Measurements from ENCODE around the gene PDAP1. TPM values are rescaled to one million over a fixed set of nuclear protein-coding genes. Genes with fewer than 3 reads are reported as not detected.

PDAP1 gene
- total RNA-seq, 1 experiment from 2014 or later = 180 TPM

- no peak overlapping the region for H3K4me2 ChIP-seq
- intact Hi-C loops (cut with micrococcal nuclease; ENCODE audit: unreplicated experiment) = no loop called here
- H2AFZ ChIP-seq = no peak overlapping the region
- peaks cover 10% of the 10 kb centered on the region for H3K36me3 ChIP-seq (ENCODE audit: low read depth)
- H3K27me3 ChIP-seq (ENCODE audit: insufficient read depth, low read depth) = no peaks in the 10 kb centered on the region
- H3K9me2 ChIP-seq (ENCODE audit: insufficient read depth) = no peaks in the 10 kb centered on the region
- no TSS peak for BruUV-seq (replicated peaks)
- no peak overlapping the region for H3K27ac ChIP-seq
- TF ChIP-seq EZH2 (IDR thresholded peaks at IDR 0.05; ENCODE audit: low read depth) (no peak), CTCF (conservative IDR thresholded peaks at IDR 0.05) (no peak)
- no peaks in the 10 kb centered on the region for H3K4me1 ChIP-seq (replicated peaks; ENCODE audit: insufficient read depth)
- POLR2A ChIA-PET (ENCODE audit: unreplicated experiment) = no interaction called here
- peaks cover 13% of the 10 kb centered on the region for H4K20me1 ChIP-seq (ENCODE audit: insufficient read depth)
- peaks cover 8% of the 10 kb centered on the region; the same call in 1 of the 2 replicates for H3F3A ChIP-seq (ENCODE audit: insufficient read depth, low read depth)
- CTCF ChIA-PET = no interaction called here
- no peaks in the 10 kb centered on the region for H3K79me2 ChIP-seq (ENCODE audit: low read depth)
- no peaks in the 10 kb centered on the region for H3K9me3 ChIP-seq (ENCODE audit: insufficient read depth, low read depth)
- H3K4me3 ChIP-seq = no peak overlapping the region
- no peak for DNase-seq
These were observed 44.7 kb upstream of the PDAP1 start for GRCh38 chr7:99453105-99453504.

GRCh38 chr7:99452541-99452940, 44.1 kb upstream of the PDAP1 start:
- Histone ChIP-seq H3K27me3 (ENCODE audit: insufficient read depth, low read depth) (no peaks in the 10 kb centered on the region), H3K4me1 (replicated peaks; ENCODE audit: insufficient read depth) (no peaks in the 10 kb centered on the region), H3K4me2 (no peak overlapping the region), H3K9me3 (ENCODE audit: insufficient read depth, low read depth) (no peaks in the 10 kb centered on the region), H3K9me2 (ENCODE audit: insufficient read depth) (no peaks in the 10 kb centered on the region), H3K36me3 (ENCODE audit: low read depth) (peaks cover 10% of the 10 kb centered on the region), H3K27ac (no peak overlapping the region), H3F3A (ENCODE audit: insufficient read depth, low read depth) (peaks cover 5% of the 10 kb centered on the region; the same call in 1 of the 2 replicates), H2AFZ (no peak overlapping the region), H3K79me2 (ENCODE audit: low read depth) (no peaks in the 10 kb centered on the region), H3K4me3 (no peak overlapping the region), H4K20me1 (ENCODE audit: insufficient read depth) (peaks cover 15% of the 10 kb centered on the region; the same call in 1 of the 2 replicates)
- DNase-seq = no peak
- ChIA-PET POLR2A (ENCODE audit: unreplicated experiment) (no interaction called here), CTCF (no interaction called here)
- no TSS peak for BruUV-seq (replicated peaks)
- TF ChIP-seq CTCF (conservative IDR thresholded peaks at IDR 0.05) (no peak), EZH2 (IDR thresholded peaks at IDR 0.05; ENCODE audit: low read depth) (no peak)
- intact Hi-C loops (cut with micrococcal nuclease; ENCODE audit: unreplicated experiment) = no loop called here

- no peak overlapping the region for H3K4me3 ChIP-seq
- BruUV-seq (replicated peaks) = no TSS peak
- DNase-seq = no peak
- ChIA-PET CTCF (no interaction called here), POLR2A (ENCODE audit: unreplicated experiment) (no interaction called here)
- H3K9me2 ChIP-seq (ENCODE audit: insufficient read depth) = no peaks in the 10 kb centered on the region
- no peaks in the 10 kb centered on the region for H3K4me1 ChIP-seq (replicated peaks; ENCODE audit: insufficient read depth)
- H2AFZ ChIP-seq = no peak overlapping the region
- H3K27ac ChIP-seq = no peak overlapping the region
- TF ChIP-seq CTCF (conservative IDR thresholded peaks at IDR 0.05) (no peak), EZH2 (IDR thresholded peaks at IDR 0.05; ENCODE audit: low read depth) (no peak)
- H3K79me2 ChIP-seq (ENCODE audit: low read depth) = no peaks in the 10 kb centered on the region
- no peak overlapping the region for H3K4me2 ChIP-seq
- peaks cover 14% of the 10 kb centered on the region; the same call in 1 of the 2 replicates for H4K20me1 ChIP-seq (ENCODE audit: insufficient read depth)
- H3K9me3 ChIP-seq (ENCODE audit: insufficient read depth, low read depth) = no peaks in the 10 kb centered on the region
- no peaks in the 10 kb centered on the region for H3K27me3 ChIP-seq (ENCODE audit: insufficient read depth, low read depth)
- peaks cover 10% of the 10 kb centered on the region for H3K36me3 ChIP-seq (ENCODE audit: low read depth)
- H3F3A ChIP-seq (ENCODE audit: insufficient read depth, low read depth) = no peaks in the 10 kb centered on the region; the same call in 1 of the 2 replicates
- intact Hi-C loops (cut with micrococcal nuclease; ENCODE audit: unreplicated experiment) = no loop called here
These were observed 43.5 kb upstream of the PDAP1 start for GRCh38 chr7:99451936-99452335.
